Gastroesophageal sphincter (tissue), 4 donors: ENCODE data around the gene MACF1. TPM values are rescaled to one million over a fixed set of nuclear protein-coding genes. Genes with fewer than 3 reads are reported as not detected.

Experiments used
- ATAC-seq: fragments of 150-250 bp; one replicate; pipeline ENCODE4 v1.9.1; 2016; ENCODE audit warnings: mild to moderate bottlenecking, moderate library complexity
- H3K27ac ChIP-seq, 4 donors: fragments of 200-600 bp; sonication (generic) in 3 of 4; 1 replicate in 3 of 4; 2 replicates in 1 of 4; pipeline ENCODE4 v1.5.1; 2016 to 2019
- H3K27me3 ChIP-seq: fragments of 200-600 bp; sonication (generic); one replicate; pipeline ENCODE4 v1.5.1; 2019
- H3K36me3 ChIP-seq, 2 donors: fragments of 200-600 bp; sonication (generic); one replicate each; pipeline ENCODE4 v1.5.1; 2019; ENCODE audit warnings: control low read depth in 1 of 2
- H3K4me1 ChIP-seq, 3 donors: fragments of 200-600 bp; sonication (generic); 1 replicate in 2 of 3; 2 replicates in 1 of 3; pipeline ENCODE4 v1.5.1; 2016 to 2019; ENCODE audit warnings: control low read depth in 2 of 3
- H3K4me3 ChIP-seq, 2 donors: fragments of 200-600 bp; sonication (generic); one replicate each; pipeline ENCODE4 v1.5.1; 2019; ENCODE audit warnings: mild to moderate bottlenecking in 1 of 2, moderate library complexity in 1 of 2
- H3K9me3 ChIP-seq, 3 donors: fragments of 200-600 bp; sonication (generic); one replicate each; pipeline ENCODE4 v1.5.1; 2017 to 2019; ENCODE audit warnings: control low read depth in 2 of 3
- CTCF ChIP-seq, 4 experiments: fragments of 200-600 bp in 2 of 4; fragments of 450-650 bp in 2 of 4; sonication (generic) in 1 of 4; IDR thresholded peaks; one replicate each; pipeline ENCODE4 v1.5.1; 2017 to 2019; ENCODE audit warnings: antibody characterized with exemption in 4 of 4, mild to moderate bottlenecking in 2 of 4, moderate library complexity in 2 of 4
- EP300 ChIP-seq: sonication (generic); formaldehyde crosslinking; IDR thresholded peaks from one replicate; pipeline ENCODE4 v1.6.1; 2017; ENCODE audit warnings: antibody characterized with exemption, mild to moderate bottlenecking
- POLR2A ChIP-seq, 2 donors: fragments of 450-650 bp; IDR thresholded peaks; one replicate each; pipeline ENCODE4 v1.6.1; 2017; ENCODE audit warnings: antibody characterized with exemption in 2 of 2, mild to moderate bottlenecking in 2 of 2, moderate library complexity in 1 of 2
- POLR2AphosphoS5 ChIP-seq: sonication (generic); formaldehyde crosslinking; IDR thresholded peaks from one replicate; pipeline ENCODE4 v1.6.1; 2017; ENCODE audit warnings: antibody characterized with exemption
- whole genome bisulfite sequencing, 2 donors: methylation state at CpG; one replicate each; pipeline ENCODE4 v1.1.5; 2018; ENCODE audit warnings: low coverage in 1 of 2; 5-methylcytosine and 5-hydroxymethylcytosine counted together
- total RNA-seq, 4 donors: library from RNA; depleted of rRNA; stranded (reverse); fragments of >200 nt; gene quantifications; one replicate each; pipeline ENCODE4 v1.1.0, GENCODE V29; 2016

The MACF1 gene
- total RNA-seq, 4 donors from 2014 or later: 454 to 752 (median 541) TPM

GRCh38 chr1:39407510-39407895, 203.0 kb downstream of the MACF1 start:
- Histone ChIP-seq H3K36me3 (peaks cover 0 to 2% of the 10 kb centered on the region in 2 donors), H3K27me3 (no peaks in the 10 kb centered on the region), H3K4me1 (peaks cover 16 to 70% (median 53%) of the 10 kb centered on the region in 3 donors), H3K27ac (peak overlapping the region; percentile 92 to 96 (median 93)), H3K4me3 (peak overlapping the region in 1 of 2 donors; percentile 82), H3K9me3 (no peaks in the 10 kb centered on the region)
- 20 to 41% methylated on average over 1 to 6 of the region's 6 CpGs for WGBS, 2 donors
- TF ChIP-seq EP300: no peak
- no peak for TF ChIP-seq POLR2A (IDR thresholded peaks at IDR 0.05)
- TF ChIP-seq POLR2AphosphoS5: no peak
- no peak for TF ChIP-seq CTCF (IDR thresholded peaks at IDR 0.05)
- ATAC-seq: no peak

GRCh38 chr1:39407896-39408640, 203.6 kb downstream of the MACF1 start:
- Histone ChIP-seq H3K4me1 (peaks cover 16 to 76% (median 58%) of the 10 kb centered on the region in 3 donors), H3K27ac (peak overlapping the region; percentile 92 to 96 (median 93)), H3K36me3 (peaks cover 0 to 8% of the 10 kb centered on the region in 2 donors), H3K27me3 (no peaks in the 10 kb centered on the region), H3K9me3 (no peaks in the 10 kb centered on the region), H3K4me3 (peak overlapping the region; percentile 63 to 82)
- no peak for ATAC-seq
- WGBS, 2 donors: 25 to 48% methylated on average over 7 to 8 of the region's 38 CpGs
- TF ChIP-seq POLR2A (IDR thresholded peaks at IDR 0.05) (peak; percentile 52 to 63), CTCF (IDR thresholded peaks at IDR 0.05) (peak in 1 of 4 experiments; percentile 6), EP300 (no peak), POLR2AphosphoS5 (peak; percentile 57)

GRCh38 chr1:39408641-39409054, 204.2 kb downstream of the MACF1 start:
- H3K27ac ChIP-seq: peak overlapping the region; percentile 92 to 96 (median 93)
- peaks cover 16 to 82% (median 60%) of the 10 kb centered on the region in 3 donors for H3K4me1 ChIP-seq
- ATAC-seq: peak; percentile 96
- H3K9me3 ChIP-seq: no peaks in the 10 kb centered on the region
- H3K4me3 ChIP-seq: peak overlapping the region; percentile 63 to 82
- no CpG with 5 or more reads among the region's 53 CpGs for WGBS, 2 donors
- H3K36me3 ChIP-seq: peaks cover 0 to 10% of the 10 kb centered on the region in 2 donors
- TF ChIP-seq POLR2A (IDR thresholded peaks at IDR 0.05): no peak
- peak in 1 of 4 experiments; percentile 32 for TF ChIP-seq CTCF (IDR thresholded peaks at IDR 0.05)
- no peak for TF ChIP-seq EP300
- TF ChIP-seq POLR2AphosphoS5: no peak
- H3K27me3 ChIP-seq: no peaks in the 10 kb centered on the region

GRCh38 chr1:39409055-39409816, 204.7 kb downstream of the MACF1 start:
- Histone ChIP-seq H3K27me3 (no peaks in the 10 kb centered on the region), H3K9me3 (no peaks in the 10 kb centered on the region), H3K4me3 (peak overlapping the region; percentile 63 to 82), H3K27ac (peak overlapping the region; percentile 85 to 96 (median 93)), H3K4me1 (peaks cover 16 to 88% (median 66%) of the 10 kb centered on the region in 3 donors), H3K36me3 (peaks cover 0 to 14% of the 10 kb centered on the region in 2 donors)
- TF ChIP-seq CTCF (IDR thresholded peaks at IDR 0.05): peak in 1 of 4 experiments; percentile 5
- no peak for TF ChIP-seq EP300
- peak; percentile 52 to 70 for TF ChIP-seq POLR2A (IDR thresholded peaks at IDR 0.05)
- peak; percentile 10 for TF ChIP-seq POLR2AphosphoS5
- 0% methylated on average over 1 to 2 of the region's 71 CpGs for WGBS, 2 donors
- peak; percentile 2 for ATAC-seq
